Stimulated activated CD4-positive, alpha-beta T cell treated with anti-CD3 and anti-CD28 coated beads, Interleukin-4, amount 100 ng/mL, for 4 hours (primary cell): ENCODE data around the gene HAND2.

Experiments used
- DNase-seq, 2 experiments: peaks; one replicate each; pipeline ENCODE4 v3.0.0-alpha.2; 2020

The HAND2 gene

DNA sequence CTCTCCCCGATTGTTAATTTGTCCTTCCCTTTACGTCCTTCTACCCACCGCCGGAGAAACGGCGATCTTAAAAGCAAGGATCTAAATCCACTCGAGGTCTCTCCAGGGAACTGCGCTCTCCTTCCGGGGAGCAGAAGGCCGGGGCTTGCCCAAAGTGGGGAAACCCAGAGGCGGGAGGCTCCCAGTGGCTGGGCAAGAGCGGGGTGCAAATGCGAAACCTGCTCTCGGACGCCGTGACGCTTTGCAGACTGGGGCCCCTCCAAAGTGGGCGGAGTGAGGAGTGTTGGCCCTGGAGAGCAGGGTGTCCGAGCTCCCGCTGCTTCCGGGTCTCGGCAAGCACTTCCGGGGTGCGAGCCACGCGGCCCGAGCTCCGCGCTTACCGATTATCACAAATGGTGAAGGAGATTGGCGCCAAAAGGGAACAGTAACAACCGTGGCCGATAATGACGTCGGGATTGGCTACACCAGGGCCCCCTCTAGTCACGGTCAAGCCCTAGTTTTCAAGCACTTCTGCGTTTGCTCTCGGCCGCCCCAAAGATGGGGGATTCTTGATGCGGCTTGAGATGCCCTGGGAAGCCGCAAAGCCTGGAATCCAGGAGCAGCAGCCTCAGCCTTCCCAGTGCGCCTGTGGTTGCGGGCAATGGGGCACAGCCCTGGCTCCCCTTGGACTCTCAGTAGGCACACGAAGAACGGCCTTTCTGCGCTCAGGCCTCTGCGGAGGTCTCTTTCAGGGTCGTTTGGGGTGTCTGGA, 29.0 kb downstream of the HAND2 start:
- DNase-seq, result peak in 1 of 2 experiments; percentile 24

DNA sequence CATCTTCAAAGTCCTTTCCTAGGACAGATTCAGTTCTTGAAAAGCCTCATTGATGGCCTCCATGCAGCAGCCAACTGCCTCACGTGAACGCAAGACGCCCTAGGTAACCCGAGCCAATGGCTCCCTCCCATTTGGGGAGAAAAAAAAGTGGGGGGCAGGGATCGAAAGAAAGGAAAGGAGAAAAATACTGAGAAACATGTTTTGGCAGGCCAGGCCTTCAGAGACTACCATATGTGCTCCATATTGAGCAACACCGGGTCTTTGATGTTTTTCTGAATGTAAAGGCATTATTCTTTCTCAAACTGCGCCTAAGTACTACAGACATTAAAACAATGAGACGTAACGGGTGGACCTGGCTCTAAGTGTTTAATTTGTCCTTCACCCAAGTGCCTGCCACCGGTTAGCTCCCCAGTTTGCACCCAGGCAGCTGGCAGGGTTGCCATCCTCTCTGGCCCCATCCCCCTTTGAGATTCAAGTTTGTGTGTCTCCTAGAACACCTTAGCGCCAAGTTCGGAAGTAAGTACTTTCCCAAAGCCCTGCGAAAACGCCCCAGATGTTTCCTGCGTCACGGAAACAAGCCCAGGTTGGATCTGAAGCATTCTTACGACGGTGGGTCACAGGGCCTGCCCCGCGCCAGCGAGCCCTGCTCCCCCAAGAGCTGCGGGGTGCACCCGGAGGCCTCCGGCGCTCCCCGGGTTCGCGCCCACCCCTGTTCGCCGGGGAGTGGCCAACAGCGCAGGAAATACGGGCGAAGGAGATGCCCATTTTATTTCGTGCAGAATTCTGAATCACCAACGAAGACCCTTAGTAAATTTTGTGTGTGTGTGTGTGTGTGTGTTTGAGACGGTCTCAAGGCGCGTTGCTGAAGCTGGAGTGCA, 30.1 kb downstream of the HAND2 start:
- no peak for DNase-seq

DNA sequence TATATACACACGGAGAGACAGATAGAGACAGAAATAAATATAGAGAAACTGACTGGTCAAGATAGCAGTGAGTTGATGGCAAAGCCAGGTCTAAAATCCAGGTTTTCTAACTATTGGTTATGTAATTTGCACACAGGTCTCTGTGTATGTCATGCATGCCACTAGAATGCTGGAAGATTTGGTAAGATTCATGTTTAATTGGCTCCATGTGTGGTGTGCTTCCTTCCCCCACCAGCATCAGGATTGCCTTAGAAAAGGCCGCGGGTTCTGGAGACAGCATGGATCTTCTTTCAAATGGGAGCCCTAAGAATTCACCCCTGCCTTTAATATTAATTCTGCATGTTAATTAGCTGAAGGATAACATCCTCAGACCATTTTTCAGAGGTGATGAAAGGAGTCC, 31.3 kb downstream of the HAND2 start:
- DNase-seq, result no peak

DNA sequence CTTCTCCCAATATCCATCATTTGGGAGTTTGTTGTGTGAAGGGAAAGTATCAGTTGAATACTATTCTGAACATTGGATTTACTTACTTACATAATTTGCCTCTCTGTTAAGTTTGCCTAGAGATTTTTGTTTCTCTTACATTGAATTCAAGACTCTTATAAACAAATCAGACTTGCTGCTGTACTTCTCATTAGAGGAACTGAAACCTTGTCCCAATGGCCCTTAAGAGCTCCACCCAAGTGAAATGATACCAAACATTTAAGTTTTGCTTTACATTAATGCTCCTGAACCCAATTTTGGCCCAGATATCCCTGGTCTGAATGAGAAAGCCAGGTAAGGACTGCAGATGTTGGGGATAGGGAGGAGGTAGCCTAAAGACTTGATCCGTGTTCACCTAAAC, 32.0 kb downstream of the HAND2 start:
- DNase-seq, result no peak

DNA sequence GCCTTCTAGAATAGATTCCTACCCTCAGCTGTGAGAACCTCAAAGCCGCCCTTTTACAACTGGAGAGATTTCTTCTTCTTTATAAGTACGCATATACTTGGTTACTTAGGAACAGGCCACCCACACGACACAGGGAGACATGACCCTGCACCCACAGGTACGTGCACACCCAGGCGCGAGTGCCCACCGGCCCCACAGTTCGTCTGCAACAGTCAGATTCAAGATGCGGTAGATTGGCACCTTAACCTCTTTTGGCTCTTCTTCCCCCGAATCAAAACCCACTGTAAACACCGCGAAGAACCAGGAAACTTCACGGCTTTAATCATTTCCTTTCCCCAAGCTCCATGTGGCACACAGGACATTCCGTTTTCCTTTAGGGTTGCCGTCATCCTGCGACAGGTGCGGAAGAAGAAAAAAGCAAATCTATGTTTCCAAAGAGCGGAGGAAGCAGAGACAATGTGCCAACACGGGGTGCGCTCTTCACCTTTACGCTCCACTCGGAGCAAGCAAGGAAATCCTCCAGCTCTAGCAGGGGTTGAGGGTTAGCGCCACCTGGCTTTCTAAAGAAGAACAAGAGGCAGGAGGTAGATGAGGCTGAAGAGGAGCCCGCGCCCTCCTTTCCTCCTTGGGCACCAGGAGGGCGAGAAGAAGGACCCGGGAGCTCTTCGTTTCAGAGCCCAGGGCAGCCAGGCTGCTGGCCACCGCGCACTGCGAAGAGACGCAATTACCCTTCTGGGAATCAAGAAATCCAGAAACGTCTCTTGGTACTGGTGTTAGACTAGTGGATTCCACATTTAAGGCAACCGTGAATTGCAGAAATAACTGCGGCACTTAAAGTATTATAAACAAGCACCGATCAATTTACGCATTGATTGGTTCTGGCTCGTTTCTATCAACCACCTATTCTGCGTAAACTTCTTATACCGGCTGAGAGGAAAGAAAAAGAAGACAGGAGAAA, 35.7 kb downstream of the HAND2 start:
- peak; percentile 27 to 44 for DNase-seq

DNA sequence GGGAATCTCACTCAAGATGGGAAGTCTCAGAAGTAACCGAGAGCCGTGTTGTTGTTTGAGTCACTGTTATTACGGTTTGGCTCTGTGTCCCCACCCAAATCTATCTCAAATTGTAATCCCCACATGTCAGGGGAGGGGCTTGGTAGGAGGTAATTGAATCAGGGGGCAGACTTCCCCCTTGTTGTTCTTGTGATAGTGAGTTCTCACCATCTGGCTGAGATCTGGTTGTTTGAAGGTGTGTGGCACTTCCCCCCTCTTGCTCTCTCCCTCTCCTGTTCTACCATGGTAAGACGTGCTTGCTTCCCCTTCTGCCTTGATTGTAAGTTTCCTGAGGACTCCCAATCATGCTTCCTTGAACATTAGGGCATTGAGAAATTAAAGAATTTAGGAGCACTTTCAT, 37.0 kb downstream of the HAND2 start:
- no peak for DNase-seq

DNA sequence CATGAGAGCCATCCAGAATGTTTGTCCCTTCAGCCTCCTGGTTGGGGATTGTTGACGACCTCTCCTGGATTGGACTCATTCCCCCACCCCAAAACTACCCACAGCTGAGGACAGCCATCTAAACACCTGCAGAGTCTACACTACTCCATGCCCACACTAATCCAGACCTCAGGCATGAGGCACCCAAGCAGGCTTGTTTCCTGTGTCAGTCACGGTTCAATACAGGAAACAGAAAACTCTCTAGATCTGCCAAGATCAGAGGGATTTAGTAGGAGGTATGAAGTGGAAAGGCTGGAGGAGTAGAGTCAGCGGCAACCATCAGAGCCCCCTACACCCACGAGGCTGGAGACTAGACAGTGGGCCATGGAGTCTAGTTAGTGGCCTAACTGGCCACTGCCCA, 37.7 kb downstream of the HAND2 start:
- DNase-seq, result no peak

DNA sequence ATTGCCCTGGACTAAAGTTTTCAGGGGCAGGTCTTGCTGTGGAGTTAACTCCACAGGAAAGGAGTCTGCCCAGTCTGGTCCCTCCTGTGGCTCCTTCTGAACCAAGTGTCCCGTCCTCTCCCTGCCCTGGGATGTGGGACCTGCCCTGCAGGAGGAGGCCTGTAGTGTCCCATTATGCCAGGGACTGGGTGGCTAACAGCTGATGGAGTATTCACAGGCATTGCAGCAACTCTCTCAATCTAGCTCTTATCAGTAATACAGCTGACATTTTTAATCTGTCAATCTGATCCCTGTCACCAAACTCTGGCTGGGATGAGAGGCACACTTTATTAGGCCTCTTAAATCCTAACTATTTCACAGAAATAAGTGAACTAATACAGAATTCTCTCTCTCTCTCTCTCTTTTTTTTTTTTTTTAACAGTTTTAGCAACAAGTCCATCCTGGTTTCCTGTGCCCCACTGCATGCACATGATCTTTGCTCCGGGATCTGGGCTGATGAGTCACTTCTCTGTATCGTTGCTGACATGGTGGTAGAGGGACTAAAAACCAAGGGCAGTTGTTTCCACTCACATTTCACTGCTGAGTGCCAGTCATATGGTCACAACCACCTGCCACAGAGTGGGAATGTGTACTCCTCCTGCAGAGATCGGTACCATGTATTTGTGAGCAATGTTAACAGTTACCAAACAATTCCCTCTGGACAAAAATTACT, 39.1 kb downstream of the HAND2 start:
- DNase-seq, result no peak

DNA sequence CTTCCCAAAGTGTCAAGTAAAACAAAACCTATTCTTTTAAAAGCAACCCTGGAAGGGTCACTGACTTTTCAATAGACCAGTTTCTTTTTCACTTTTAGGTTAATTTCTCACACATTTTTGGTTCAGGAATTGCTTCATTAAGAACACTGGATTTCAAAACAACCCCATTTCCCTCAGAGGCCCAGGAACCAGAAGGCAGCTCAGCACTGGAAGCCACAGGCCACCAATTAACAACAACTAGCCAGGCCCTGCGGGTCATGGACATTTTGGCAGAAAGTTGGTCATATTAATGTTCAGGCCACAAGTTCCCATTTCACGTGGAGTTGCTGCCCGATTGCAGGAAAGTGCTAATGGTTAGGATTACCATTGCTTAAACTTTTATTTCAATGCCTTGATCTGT, 39.8 kb downstream of the HAND2 start:
- no peak for DNase-seq

DNA sequence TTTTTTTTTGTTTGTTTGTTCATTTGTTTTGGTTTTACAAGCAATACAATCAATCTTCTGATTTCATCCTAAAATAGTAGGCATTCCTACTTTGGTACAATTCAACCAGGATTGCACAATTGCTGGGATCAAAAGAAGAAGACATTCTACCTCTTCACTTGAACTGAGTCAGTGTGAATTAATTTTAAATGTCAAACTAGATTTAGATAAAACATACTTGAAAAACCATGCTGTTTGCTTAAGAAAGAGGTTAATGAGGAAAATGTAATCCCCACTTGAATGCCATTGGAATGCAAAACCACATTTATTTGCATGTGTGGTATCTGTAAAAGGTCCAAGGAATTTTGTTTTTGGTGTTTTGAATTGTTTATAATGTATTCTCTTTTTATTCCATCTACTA, 40.5 kb downstream of the HAND2 start:
- no peak for DNase-seq

DNA sequence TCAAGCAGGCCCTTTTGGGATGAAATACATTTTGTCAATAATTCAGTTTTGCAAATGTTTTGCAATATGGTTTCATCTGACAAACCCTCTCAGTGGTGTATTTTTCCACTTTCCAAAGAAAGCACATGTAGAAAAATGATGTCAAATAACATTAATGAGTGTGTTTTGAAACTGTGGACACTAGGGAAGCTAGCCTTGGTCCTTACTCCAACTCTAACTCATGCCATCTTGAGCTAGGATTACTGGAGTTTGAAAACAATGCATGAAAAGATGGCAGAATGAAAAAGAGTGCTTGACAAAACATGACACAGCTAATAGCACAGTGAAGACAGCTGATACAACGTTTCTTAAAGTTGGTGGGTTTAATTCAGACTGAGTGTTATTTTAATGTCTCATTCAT, 41.4 kb downstream of the HAND2 start:
- no peak for DNase-seq

DNA sequence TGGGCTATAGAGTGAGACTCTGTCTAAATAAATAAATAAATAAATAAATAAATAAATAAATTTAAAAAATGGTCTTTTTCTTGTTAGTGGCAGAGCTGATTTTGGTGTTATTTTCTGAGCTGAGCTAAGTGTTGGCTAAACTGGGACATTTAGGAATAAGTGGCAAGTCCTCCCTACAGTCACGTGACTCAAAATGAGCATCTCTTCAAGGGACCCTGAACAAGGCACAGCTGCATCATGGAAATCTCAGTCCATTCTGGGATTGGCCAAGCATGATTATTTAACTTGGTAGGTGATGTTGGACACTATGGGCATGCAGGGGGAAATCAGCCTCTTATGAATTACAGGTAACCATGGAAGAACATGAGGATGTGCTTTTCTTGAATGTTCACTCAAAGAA, 42.0 kb downstream of the HAND2 start:
- no peak for DNase-seq

DNA sequence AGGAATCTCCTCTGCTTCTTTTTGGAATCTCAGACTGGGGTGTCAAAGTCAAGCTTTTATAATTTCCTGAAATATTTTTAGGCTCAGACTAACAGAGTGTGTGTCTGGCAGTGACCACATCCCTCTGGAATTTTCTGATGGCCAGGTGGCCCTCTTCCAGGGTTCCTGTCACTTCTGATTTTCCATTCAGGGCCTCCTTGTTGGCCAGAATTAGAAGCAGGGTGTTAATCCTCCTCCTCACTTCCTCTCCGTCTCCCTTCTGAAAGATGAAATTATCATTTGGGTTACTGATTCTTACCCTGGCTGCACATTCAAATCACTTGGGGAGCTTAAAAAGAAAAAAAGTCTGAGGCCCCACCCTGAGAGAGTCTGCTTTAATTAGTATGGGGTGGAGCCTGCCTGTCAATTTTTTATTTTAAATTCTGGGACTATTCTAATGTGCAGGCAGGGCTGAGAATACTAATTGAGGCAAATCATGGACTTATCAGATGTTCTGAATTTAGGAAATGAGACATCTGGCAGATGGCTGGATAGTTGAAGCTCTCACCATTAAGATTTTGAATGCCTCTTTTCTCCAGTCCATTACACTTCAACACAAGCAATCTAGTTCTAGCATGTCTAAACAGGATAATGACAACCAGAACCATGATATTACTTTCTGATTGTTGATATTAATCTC, 43.2 kb downstream of the HAND2 start:
- no peak for DNase-seq

DNA sequence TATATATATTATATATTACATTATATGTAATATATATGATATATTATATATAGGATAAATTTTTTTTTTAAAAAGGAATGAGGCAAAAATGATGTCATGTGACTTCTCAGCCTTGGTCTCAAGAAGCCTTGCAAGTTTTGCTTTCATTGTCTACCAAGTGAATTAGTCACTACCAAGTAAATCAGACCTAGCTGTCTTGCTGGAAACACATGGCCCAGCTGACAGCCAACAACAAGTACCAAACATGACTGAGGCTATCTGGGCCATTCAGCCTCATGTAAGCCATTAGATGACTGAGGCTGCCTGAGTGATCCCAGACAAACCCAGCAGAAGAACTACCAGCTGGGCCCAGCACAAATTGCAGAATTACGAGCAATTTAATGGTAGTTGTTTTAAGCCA, 44.9 kb downstream of the HAND2 start:
- DNase-seq, result no peak

DNA sequence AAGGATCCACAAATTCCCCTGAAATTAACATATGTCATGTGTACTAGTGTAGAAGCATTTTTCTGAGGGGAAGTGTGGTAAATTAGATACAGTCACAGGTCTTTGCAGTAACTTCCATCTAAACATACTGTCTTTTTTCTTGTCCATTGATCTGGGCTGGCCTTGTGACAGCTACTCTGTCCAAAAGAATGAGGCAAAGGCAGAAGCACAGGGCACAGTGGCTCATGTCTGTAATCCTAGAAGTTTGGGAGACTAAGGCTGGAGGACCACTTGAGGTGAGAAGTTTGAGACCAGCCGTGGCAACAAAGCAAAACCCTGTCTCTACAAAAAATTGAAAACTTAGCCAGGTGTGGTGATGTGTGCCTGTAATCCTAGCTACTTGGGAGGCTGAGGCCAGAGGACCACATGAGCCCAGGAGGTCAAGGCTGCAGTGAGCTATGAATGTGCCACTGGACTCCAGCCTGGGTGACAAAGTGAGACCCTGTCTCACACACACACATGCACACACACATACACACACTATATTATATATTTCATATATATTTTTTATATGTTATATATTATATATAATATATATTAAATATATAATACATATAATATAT, 47.6 kb downstream of the HAND2 start:
- DNase-seq, result no peak

DNA sequence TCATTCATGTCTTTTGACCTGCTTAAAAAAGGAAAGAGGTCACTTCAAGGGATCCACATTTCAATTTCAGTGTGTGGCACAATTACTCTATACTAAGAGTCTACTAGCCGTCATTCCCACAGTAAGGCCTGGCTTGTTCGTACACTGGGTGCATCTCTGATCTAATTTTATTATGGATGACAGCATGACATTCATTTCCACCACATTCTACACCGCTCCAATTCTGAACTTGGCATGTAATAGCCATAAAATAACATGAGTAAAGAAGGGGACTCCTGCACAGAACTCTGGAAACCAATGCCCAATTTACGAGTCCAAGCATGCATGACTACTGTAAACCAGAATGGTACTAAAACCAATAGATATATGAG, 51.1 kb downstream of the HAND2 start:
- no peak for DNase-seq

DNA sequence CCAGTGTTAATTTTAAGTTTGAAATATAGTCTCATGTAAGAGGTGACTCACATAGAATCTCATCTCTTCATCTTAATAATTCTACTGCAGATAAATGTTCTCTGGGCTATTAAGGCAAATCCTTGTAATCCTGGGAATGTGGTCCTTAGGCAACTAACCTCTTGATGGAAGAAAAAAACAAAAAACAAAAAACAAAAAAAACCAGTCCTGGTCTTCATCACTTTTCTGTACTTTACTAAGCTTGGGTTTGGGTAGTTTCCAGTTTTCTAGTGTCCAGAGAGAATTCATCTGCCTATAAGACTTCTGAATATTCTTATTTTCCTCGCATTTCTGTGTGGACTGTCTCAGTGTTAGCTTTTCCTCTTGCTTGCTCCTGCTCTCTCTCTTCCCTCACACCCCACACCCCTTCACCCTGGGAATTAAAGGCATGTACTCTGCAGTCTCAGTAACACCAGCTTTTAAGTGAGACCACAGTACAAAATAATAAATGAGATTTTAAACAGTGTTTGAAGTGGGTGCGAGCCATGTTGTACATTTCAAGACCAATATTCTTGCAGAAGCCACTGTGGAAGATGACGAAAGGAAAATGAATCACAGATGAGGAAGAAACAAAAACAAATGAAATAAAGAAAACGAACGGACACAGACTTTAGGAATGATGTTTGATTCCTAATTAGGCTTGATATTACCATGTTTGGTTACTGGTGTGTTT, 51.7 kb downstream of the HAND2 start:
- DNase-seq, result no peak

DNA sequence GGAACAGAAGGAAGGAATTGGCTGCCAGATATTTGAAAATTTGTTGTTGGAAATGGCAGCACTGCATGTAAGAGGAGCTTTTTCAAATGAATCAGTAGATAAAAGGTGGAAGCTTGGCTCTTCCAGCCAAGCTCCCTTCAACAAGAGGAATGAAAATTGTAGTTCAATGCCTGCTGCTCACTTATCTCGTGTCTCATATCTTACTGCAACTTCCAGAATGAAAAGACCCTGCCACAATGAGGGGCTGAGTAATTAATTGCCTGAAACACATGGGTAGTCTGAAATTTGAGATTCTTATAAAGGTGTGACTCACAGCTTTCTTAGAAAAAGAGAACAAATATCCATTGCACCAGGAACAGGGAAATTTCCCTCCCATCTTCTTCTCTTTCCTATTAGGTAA, 53.0 kb downstream of the HAND2 start:
- no peak for DNase-seq
